ENCODE measurements around the gene ADGRV1.
A peak's percentile ranks its signal among the peaks of the same experiment; 100 is the strongest.
"Not testable (repeated sequence)": the region's sequence is repeated elsewhere in the genome, so short reads cannot be mapped to it uniquely, and the experiment has no call there.

The ADGRV1 gene

GRCh38 chr5:90595766-90596165 is 37.2 kb downstream of the ADGRV1 start:
- not testable (repeated sequence) for DNase-seq

GRCh38 chr5:90598293-90598692 is 39.7 kb downstream of the ADGRV1 start:
- no peak for DNase-seq

GRCh38 chr5:90600307-90600706 is 41.7 kb downstream of the ADGRV1 start:
- not testable (repeated sequence) for DNase-seq

GRCh38 chr5:90601468-90601867 is 42.9 kb downstream of the ADGRV1 start:
- no peak for DNase-seq

GRCh38 chr5:90602681-90603080 is 44.1 kb downstream of the ADGRV1 start:
- DNase-seq = no peak

- no peak for DNase-seq
Observed at GRCh38 chr5:90606539-90606938, 47.9 kb downstream of the ADGRV1 start.

- DNase-seq = no peak
Observed at GRCh38 chr5:90612919-90613318, 54.3 kb downstream of the ADGRV1 start.

- DNase-seq = no peak
Observed at GRCh38 chr5:90613459-90613858, 54.9 kb downstream of the ADGRV1 start.

- DNase-seq = no peak
Observed at GRCh38 chr5:90613918-90614504, 55.4 kb downstream of the ADGRV1 start.

GRCh38 chr5:90615355-90615754 is 56.8 kb downstream of the ADGRV1 start:
- DNase-seq = no peak

- DNase-seq = no peak
Observed at GRCh38 chr5:90618071-90618470, 59.5 kb downstream of the ADGRV1 start.

GRCh38 chr5:90619762-90620161 is 61.2 kb downstream of the ADGRV1 start:
- DNase-seq = not testable (repeated sequence)

- no peak for DNase-seq
Observed at GRCh38 chr5:90621848-90622247, 63.3 kb downstream of the ADGRV1 start.

GRCh38 chr5:90626493-90626892 is 67.9 kb downstream of the ADGRV1 start:
- DNase-seq = no peak

- DNase-seq = no peak
Observed at GRCh38 chr5:90628492-90628891, 69.9 kb downstream of the ADGRV1 start.

- no peak for DNase-seq
Observed at GRCh38 chr5:90632791-90633190, 74.2 kb downstream of the ADGRV1 start.

GRCh38 chr5:90636948-90637347 is 78.4 kb downstream of the ADGRV1 start:
- DNase-seq = no peak

GRCh38 chr5:90637731-90638130 is 79.1 kb downstream of the ADGRV1 start:
- DNase-seq = no peak

- no peak for DNase-seq
Observed at GRCh38 chr5:90638878-90639277, 80.3 kb downstream of the ADGRV1 start.

GRCh38 chr5:90640484-90641059 is 82.0 kb downstream of the ADGRV1 start:
- DNase-seq = peak; percentile 21

GRCh38 chr5:90641528-90641927 is 82.9 kb downstream of the ADGRV1 start:
- no peak for DNase-seq

- no peak for DNase-seq
Observed at GRCh38 chr5:90642706-90643229, 84.2 kb downstream of the ADGRV1 start.

GRCh38 chr5:90644132-90644531 is 85.5 kb downstream of the ADGRV1 start:
- no peak for DNase-seq

- DNase-seq = no peak
Observed at GRCh38 chr5:90645024-90645610, 86.5 kb downstream of the ADGRV1 start.
